Esophagus muscularis mucosa (tissue), 4 donors: ENCODE data around the gene MIGA1. TPM values are rescaled to one million over a fixed set of nuclear protein-coding genes. Genes with fewer than 3 reads are reported as not detected.
"Not testable (repeated sequence)": the region's sequence is repeated elsewhere in the genome, so short reads cannot be mapped to it uniquely, and the experiment has no call there.

Source experiments
- DNase-seq: peaks from one replicate; pipeline ENCODE4 v3.0.0-alpha.2; 2017; ENCODE audit errors: extremely low spot score
- H3K27ac ChIP-seq, 4 donors: fragments of 200-600 bp; sonication (generic); replicated peaks in 1 of 4; 1 replicate in 3 of 4; 2 replicates in 1 of 4; pipeline ENCODE4 v1.5.1; 2016 to 2019; ENCODE audit warnings: mild to moderate bottlenecking in 1 of 4
- H3K27me3 ChIP-seq, 4 donors: fragments of 200-600 bp; sonication (generic); one replicate each; pipeline versions ENCODE4 v1.5.1 to v1.6.0; 2016 to 2019
- H3K36me3 ChIP-seq, 4 donors: fragments of 200-600 bp; sonication (generic); one replicate each; pipeline ENCODE4 v1.5.1; 2016 to 2019
- H3K4me1 ChIP-seq, 4 donors: fragments of 200-600 bp; sonication (generic); one replicate each; pipeline ENCODE4 v1.5.1; 2016 to 2019
- H3K4me3 ChIP-seq, 4 donors: fragments of 200-600 bp; sonication (generic); 1 replicate in 2 of 4; 2 replicates in 2 of 4; pipeline ENCODE4 v1.5.1; 2016 to 2019; ENCODE audit warnings: mild to moderate bottlenecking in 4 of 4, moderate library complexity in 1 of 4
- H3K9me3 ChIP-seq, 4 donors: fragments of 200-600 bp; sonication (generic); 1 replicate in 3 of 4; 2 replicates in 1 of 4; pipeline ENCODE4 v1.5.1; 2016 to 2019
- CTCF ChIP-seq, 3 experiments: fragments of 200-600 bp in 2 of 3; fragments of 450-650 bp in 1 of 3; sonication (generic) in 2 of 3; IDR thresholded peaks; one replicate each; pipeline ENCODE4 v1.5.1; 2017 to 2019; ENCODE audit warnings: antibody characterized with exemption in 3 of 3, mild to moderate bottlenecking in 2 of 3, moderate library complexity in 1 of 3
- EP300 ChIP-seq: sonication (generic); formaldehyde crosslinking; IDR thresholded peaks from one replicate; pipeline ENCODE4 v1.6.1; 2017; ENCODE audit warnings: antibody characterized with exemption
- POLR2A ChIP-seq: fragments of 450-650 bp; IDR thresholded peaks from one replicate; pipeline ENCODE4 v1.6.1; 2017; ENCODE audit warnings: antibody characterized with exemption, moderate library complexity, mild to moderate bottlenecking, low read depth
- POLR2AphosphoS5 ChIP-seq, 2 donors: sonication (generic); formaldehyde crosslinking; IDR thresholded peaks; one replicate each; pipeline ENCODE4 v1.6.1; 2017; ENCODE audit warnings: antibody characterized with exemption in 2 of 2
- WGBS: methylation state at CpG from one replicate; pipeline ENCODE4 v1.1.5; 2018; 5-methylcytosine and 5-hydroxymethylcytosine counted together
- intact Hi-C: fragments of 100-400 bp; cut with DNase I; formaldehyde crosslinking; loops from one replicate; pipeline ENCODE4 v1.15.1; 2023
- total RNA-seq, 4 donors: library from RNA; depleted of rRNA; stranded (reverse); fragments of >200 nt; gene quantifications; one replicate each; pipeline versions ENCODE4 v1.1.0 to v1.2.1, GENCODE V29; 2016

MIGA1 gene
- total RNA-seq, 4 donors from 2014 or later = 13.8 to 18.7 (median 16.1) TPM

DNA sequence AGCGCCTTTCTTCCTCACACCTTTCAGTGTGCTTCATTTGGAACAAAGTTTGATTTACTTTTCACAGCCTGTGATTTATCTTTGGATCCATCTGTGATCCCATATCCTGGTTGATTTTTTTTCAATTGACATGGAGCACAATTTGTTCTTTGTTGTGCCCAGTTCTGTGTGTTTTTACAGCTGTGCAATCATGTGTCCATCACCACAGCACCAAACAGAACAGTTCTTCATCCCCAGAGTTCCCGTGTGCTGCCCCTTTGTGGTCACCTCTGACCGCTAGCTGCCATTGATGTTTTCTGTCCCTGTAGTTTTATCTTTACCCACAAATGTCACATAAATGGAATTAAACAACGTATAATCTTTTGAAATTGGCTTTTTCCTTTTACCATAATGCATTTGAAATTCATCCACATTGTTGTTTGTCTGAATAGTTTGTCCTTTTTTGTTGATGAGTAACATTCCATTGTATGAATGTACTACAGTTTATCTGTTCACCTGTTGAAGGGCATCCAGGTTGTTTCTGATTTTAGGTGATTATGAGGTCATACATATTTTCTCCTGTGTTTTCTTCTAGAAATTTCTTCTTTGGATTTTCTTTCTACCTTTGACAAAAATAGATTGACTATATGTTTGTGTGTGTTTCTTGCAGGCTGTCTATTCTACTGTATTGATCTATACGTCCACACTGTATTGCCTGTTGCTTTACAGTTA is 17.4 kb downstream of the MIGA1 start:
- Histone ChIP-seq H3K27me3 (no peaks in the 10 kb centered on the region), H3K9me3 (no peaks in the 10 kb centered on the region), H3K36me3 (peaks cover 0 to 14% (median 3%) of the 10 kb centered on the region in 4 donors), H3K4me1 (peaks cover 0 to 5% (median 2%) of the 10 kb centered on the region in 4 donors), H3K27ac (no peak overlapping the region), H3K4me3 (no peak overlapping the region)
- intact Hi-C loops = no loop called here
- WGBS = 79% methylated on average over 5 of the region's 5 CpGs
- DNase-seq = no peak
- no peak for TF ChIP-seq POLR2A

DNA sequence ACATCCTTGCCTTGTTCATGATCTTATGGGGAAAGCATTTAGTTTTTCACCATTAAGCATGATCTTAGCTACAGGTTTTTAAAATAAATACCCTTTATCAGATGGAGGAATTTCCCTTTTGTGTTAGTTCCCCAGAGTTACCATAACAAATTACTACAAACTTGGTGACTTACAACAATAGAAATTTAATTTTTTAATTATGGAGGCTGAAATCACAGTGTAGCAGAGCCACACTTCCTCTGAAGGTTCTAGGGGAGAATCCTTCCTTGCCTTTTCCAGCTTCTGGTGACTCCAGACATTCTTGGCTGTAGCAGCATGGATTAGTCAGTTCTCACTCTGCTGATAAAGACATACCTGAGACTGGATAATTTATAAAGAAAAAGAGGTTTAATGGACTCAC is 18.5 kb downstream of the MIGA1 start:
- intact Hi-C loops = no loop called here
- H3K4me1 ChIP-seq = peaks cover 0 to 5% (median 2%) of the 10 kb centered on the region in 4 donors
- H3K27me3 ChIP-seq = no peaks in the 10 kb centered on the region
- no peaks in the 10 kb centered on the region for H3K9me3 ChIP-seq
- DNase-seq = no peak
- H3K27ac ChIP-seq = peak overlapping the region in 1 of 4 donors; percentile 2
- H3K4me3 ChIP-seq = no peak overlapping the region
- H3K36me3 ChIP-seq = peaks cover 0 to 18% (median 7%) of the 10 kb centered on the region in 4 donors
- TF ChIP-seq POLR2AphosphoS5 (IDR thresholded peaks at IDR 0.05) (no peak), EP300 (no peak), CTCF (IDR thresholded peaks at IDR 0.05) (no peak), POLR2A (no peak)

GRCh38 chr1:77802026-77802425 is 22.6 kb downstream of the MIGA1 start:
- H3K36me3 ChIP-seq = peaks cover 4 to 48% (median 13%) of the 10 kb centered on the region in 4 donors
- WGBS = 93% methylated on average over 2 of the region's 2 CpGs
- intact Hi-C loops = no loop called here

DNA sequence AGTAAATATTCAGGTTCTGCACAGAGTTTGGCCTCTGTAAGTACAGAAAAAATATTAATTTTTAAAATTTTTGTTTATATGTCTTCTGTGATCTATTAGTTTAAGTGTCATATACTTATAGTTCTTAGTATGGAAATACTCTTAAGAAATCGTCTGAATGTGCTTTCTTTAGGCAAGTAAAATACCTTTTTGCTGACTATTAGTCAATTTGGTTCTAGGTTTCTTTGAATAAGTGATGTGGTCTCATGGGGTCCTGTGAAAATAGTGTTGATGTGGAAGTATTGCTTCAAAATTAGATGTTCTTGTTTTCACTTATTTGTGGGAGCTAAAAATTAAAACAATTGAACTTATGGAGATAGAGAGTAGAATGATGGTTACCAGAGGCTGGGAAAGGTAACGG is 23.9 kb downstream of the MIGA1 start:
- DNase-seq = no peak
- H3K9me3 ChIP-seq = no peaks in the 10 kb centered on the region
- no peak overlapping the region for H3K4me3 ChIP-seq
- no peak for TF ChIP-seq POLR2A
- no peak for TF ChIP-seq POLR2AphosphoS5 (IDR thresholded peaks at IDR 0.05)
- TF ChIP-seq CTCF (IDR thresholded peaks at IDR 0.05) = no peak
- TF ChIP-seq EP300 = no peak
- peaks cover 17 to 61% (median 27%) of the 10 kb centered on the region in 4 donors for H3K36me3 ChIP-seq
- 51% methylated on average over 2 of the region's 2 CpGs for WGBS
- intact Hi-C loops = no loop called here
- H3K27ac ChIP-seq = no peak overlapping the region
- H3K4me1 ChIP-seq = no peaks in the 10 kb centered on the region
- no peaks in the 10 kb centered on the region for H3K27me3 ChIP-seq

More at GRCh38 chr1:77802026-77802425, 22.6 kb downstream of the MIGA1 start:
- H3K4me1 ChIP-seq = peaks cover 0 to 3% (median under 1%) of the 10 kb centered on the region in 4 donors
- no peak for DNase-seq
- H3K27me3 ChIP-seq = no peaks in the 10 kb centered on the region
- H3K9me3 ChIP-seq = no peaks in the 10 kb centered on the region
- H3K4me3 ChIP-seq = no peak overlapping the region
- no peak for TF ChIP-seq POLR2A
- TF ChIP-seq EP300 = no peak
- TF ChIP-seq CTCF (IDR thresholded peaks at IDR 0.05) = no peak
- TF ChIP-seq POLR2AphosphoS5 (IDR thresholded peaks at IDR 0.05) = no peak
- H3K27ac ChIP-seq = no peak overlapping the region

DNA sequence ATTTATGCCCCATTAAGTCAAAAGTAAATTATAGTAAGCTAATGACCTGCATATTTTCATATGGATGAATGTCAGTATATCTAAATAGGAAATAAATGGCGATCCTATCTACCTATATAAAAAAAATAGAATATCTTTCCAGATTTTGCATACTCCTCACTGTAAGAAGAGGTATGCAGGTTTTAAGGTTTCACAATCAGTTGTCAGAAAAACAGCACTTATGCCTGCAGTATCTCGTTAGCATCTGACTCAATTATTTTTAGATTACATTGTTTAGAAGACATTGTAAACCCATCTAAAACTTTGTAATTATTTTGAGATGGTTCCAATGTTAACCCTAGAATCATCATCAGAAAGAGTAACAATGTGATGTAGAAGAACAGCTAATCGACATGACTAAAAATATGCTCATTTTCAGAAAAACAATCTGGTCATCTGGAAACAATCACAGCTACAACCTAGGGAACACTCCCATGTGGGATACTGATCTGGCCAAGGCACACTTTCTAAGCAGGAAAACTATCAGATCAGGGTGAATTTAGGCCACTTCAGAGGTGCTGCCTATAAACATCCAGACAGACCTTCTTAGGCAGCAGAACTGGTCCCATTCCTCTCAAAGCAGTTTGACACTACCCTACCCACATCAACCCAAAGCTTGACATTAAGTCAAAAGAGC is 30.5 kb downstream of the MIGA1 start:
- not testable (repeated sequence) for H3K4me1 ChIP-seq, H3K9me3 ChIP-seq, H3K4me3 ChIP-seq, H3K27ac ChIP-seq, DNase-seq, H3K27me3 ChIP-seq
- WGBS = 78% methylated on average over 2 of the region's 3 CpGs
- peaks cover 29 to 64% (median 38%) of the 10 kb centered on the region in 4 donors for H3K36me3 ChIP-seq
- intact Hi-C loops = loop anchor here (10.0 kb wide), 1 partner anchor 305 kb away; no protein-coding TSS in a partner anchor

DNA sequence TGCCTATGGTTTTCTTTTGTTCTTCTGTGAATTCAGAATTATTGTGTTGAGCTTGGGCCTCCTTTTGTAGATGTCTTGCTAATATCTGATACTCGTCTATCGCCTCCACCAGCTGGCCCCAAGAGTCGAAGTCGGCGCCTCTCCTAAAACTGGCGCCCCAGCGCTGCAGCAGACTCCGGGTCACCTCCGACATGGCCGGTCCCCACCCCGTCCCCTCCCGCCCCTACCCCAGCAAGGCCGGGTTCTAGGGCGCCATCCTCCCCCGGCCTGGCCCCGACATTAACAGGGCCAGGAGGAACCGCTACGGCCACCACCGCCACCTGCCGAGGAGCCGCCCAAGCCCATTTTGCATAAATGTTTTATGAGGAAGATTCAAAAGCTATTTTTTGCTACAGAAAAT is 32.1 kb downstream of the MIGA1 start:
- intact Hi-C loops = loop anchor here (10.0 kb wide), 1 partner anchor 303 kb away; no protein-coding TSS in a partner anchor
- not testable (repeated sequence) for H3K4me1 ChIP-seq, H3K27me3 ChIP-seq, H3K27ac ChIP-seq, H3K4me3 ChIP-seq, DNase-seq, H3K9me3 ChIP-seq
- H3K36me3 ChIP-seq = peaks cover 34 to 63% (median 42%) of the 10 kb centered on the region in 4 donors
- WGBS = 97% methylated on average over 14 of the region's 21 CpGs
